Keratinocyte (primary cell): Measurements from ENCODE around the gene SH3D19.

Experiments used
- EZH2 ChIP-seq: IDR thresholded peaks from one replicate; pipeline ENCODE4 v1.6.1; 2012; ENCODE audit warnings: inconsistent platforms, mild to moderate bottlenecking, low read length, moderate library complexity
- TF ChIP-seq, protein P1 (sequence below), 3 experiments: IDR thresholded peaks in 1 of 3; conservative IDR thresholded peaks in 1 of 3; optimal IDR thresholded peaks in 1 of 3; 2 replicates in 2 of 3; 3 replicates in 1 of 3; pipeline versions ENCODE3 to v1.5.1; 2011; ENCODE audit warnings: low read length in 3 of 3, mild to moderate bottlenecking in 3 of 3, moderate library complexity in 2 of 3, control low read depth in 1 of 3, inconsistent platforms in 1 of 3; ENCODE audit not compliant: insufficient read depth in 2 of 3; ENCODE audit errors: extremely low read depth in 1 of 3

DNA sequence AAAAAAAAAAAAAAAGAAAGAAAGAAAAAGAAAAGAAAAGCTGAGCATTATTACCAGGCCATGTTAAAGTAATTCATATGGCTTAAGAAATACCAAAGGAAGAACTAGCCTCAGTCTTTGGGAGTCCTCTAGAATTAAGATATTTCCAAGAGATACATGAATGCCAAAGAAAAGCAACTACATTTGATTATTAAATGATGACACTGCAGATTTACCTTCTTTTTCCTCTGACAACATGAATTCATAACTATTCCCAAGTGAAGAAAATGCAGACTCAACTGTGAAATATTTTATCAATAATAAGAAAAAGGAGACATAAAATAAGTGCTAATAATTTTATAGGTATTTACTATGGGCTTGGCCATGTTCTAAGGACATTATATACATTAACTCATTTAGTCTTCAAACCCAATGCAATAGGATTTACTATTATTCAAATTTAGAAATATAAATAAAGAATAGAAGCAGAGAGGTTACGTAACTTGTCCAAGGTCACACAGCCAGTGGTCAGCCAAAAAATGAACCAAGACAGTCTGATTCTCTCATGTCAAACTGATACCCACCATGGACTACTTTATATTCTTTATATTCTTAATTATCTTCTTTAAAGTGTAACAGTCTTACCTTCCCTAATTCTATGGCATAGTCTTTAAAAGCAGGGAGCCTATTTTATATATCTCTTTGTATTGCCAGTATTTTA is 6.9 kb downstream of the SH3D19 start:
- TF ChIP-seq, protein P1, sequence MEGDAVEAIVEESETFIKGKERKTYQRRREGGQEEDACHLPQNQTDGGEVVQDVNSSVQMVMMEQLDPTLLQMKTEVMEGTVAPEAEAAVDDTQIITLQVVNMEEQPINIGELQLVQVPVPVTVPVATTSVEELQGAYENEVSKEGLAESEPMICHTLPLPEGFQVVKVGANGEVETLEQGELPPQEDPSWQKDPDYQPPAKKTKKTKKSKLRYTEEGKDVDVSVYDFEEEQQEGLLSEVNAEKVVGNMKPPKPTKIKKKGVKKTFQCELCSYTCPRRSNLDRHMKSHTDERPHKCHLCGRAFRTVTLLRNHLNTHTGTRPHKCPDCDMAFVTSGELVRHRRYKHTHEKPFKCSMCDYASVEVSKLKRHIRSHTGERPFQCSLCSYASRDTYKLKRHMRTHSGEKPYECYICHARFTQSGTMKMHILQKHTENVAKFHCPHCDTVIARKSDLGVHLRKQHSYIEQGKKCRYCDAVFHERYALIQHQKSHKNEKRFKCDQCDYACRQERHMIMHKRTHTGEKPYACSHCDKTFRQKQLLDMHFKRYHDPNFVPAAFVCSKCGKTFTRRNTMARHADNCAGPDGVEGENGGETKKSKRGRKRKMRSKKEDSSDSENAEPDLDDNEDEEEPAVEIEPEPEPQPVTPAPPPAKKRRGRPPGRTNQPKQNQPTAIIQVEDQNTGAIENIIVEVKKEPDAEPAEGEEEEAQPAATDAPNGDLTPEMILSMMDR (optimal IDR thresholded peaks at IDR 0.05 in 1 of 3, IDR thresholded peaks at IDR 0.05 in 1 of 3, conservative IDR thresholded peaks at IDR 0.05 in 1 of 3; ENCODE audit: extremely low read depth in 1 of 3, insufficient read depth in 2 of 3, low read length in 3 of 3) = no peak
- no peak for TF ChIP-seq EZH2
